ENCODE results near the gene CCNJ.
A peak's percentile ranks its signal among the peaks of the same experiment; 100 is the strongest.
"Not testable (repeated sequence)": the region's sequence is repeated elsewhere in the genome, so short reads cannot be mapped to it uniquely, and the experiment has no call there.

CCNJ gene

GRCh38 chr10:96044736-96045135, 1.4 kb downstream of the CCNJ start:
- peak overlapping the region; percentile 89 for H3K4me2 ChIP-seq (ENCODE audit: low read length)
- peak overlapping the region; percentile 82 for H3K4me3 ChIP-seq (ENCODE audit: low read depth, low read length)
- H3K27me3 ChIP-seq (ENCODE audit: control insufficient read depth, insufficient read depth, low read length) = no peaks in the 10 kb centered on the region
- no peaks in the 10 kb centered on the region for H3K9me3 ChIP-seq (ENCODE audit: control insufficient read depth, low read length)
- H2AFZ ChIP-seq = no peak overlapping the region
- no peak for TF ChIP-seq CTCF (IDR thresholded peaks at IDR 0.05)
- H3K79me2 ChIP-seq = peaks cover 2% of the 10 kb centered on the region
- no peaks in the 10 kb centered on the region for H3K36me3 ChIP-seq (ENCODE audit: control insufficient read depth, insufficient read depth, low read length)
- H3K27ac ChIP-seq = no peak overlapping the region
- no peak overlapping the region for H3K9ac ChIP-seq
- H3K4me1 ChIP-seq = peaks cover 2% of the 10 kb centered on the region

DNA sequence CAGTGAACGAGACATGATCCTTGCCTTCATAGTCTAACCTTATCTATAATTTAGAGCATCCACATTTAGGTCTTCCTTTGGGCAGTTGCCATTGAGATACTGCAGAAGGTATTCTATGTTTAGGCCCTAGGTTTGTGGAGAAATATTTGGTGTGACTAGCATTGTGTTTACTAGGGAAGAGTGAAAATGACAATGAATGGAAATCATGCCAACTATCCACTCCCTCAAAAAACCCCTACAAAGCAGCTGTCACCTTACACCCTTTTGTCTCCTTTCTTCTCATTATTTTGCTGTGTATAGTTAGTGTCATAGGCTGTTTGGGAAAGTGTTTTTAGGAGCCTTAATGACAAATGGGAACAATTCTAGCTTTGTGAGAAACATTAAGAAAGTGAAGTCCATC, 3.2 kb downstream of the CCNJ start:
- Histone ChIP-seq H2AFZ (no peak overlapping the region), H3K27me3 (ENCODE audit: control insufficient read depth, insufficient read depth, low read length) (no peaks in the 10 kb centered on the region), H3K79me2 (peaks cover 2% of the 10 kb centered on the region), H3K9me3 (ENCODE audit: control insufficient read depth, low read length) (no peaks in the 10 kb centered on the region), H3K36me3 (ENCODE audit: control insufficient read depth, insufficient read depth, low read length) (no peaks in the 10 kb centered on the region), H3K9ac (no peak overlapping the region), H3K4me1 (peaks cover 2% of the 10 kb centered on the region), H3K27ac (no peak overlapping the region), H3K4me2 (ENCODE audit: low read length) (no peak overlapping the region), H3K4me3 (ENCODE audit: low read depth, low read length) (no peak overlapping the region)
- no peak for TF ChIP-seq CTCF (IDR thresholded peaks at IDR 0.05)

DNA sequence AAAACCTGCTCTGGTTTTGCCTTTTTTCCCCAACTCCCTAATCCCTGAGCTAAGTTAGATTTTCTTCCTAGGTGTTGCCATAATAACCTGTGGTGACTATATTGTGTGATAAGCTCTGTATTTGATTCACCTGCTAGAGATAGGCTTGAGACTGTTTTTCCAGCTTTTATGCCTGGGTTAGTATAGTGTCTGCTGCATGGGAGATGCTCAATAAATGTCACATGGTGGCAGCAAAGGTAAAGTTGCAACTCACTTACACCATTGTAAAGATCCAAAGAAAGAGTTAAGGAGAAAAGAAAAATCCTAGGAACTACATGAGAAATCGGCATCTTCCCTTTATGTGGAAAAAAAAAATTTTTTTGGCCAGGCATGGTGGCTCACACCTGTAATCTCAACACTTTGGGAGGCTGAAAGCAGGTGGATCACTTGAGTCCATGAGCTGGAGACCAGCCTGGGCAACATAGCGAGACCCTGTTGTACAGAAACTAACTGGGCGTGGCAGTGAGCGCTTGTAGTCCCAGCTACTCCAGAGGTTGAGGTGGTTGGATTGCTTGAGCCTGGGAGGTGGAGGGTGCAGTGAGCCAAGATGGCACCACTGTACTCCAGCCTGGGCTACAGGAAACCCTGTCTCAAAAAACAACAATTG, 3.7 kb downstream of the CCNJ start:
- Histone ChIP-seq H2AFZ (no peak overlapping the region), H3K4me1 (peaks cover 2% of the 10 kb centered on the region), H3K9ac (no peak overlapping the region), H3K79me2 (peaks cover 2% of the 10 kb centered on the region), H3K27ac (no peak overlapping the region), H3K4me2 (ENCODE audit: low read length) (no peak overlapping the region), H3K36me3 (ENCODE audit: control insufficient read depth, insufficient read depth, low read length) (no peaks in the 10 kb centered on the region), H3K9me3 (ENCODE audit: control insufficient read depth, low read length) (no peaks in the 10 kb centered on the region), H3K27me3 (ENCODE audit: control insufficient read depth, insufficient read depth, low read length) (no peaks in the 10 kb centered on the region), H3K4me3 (ENCODE audit: low read depth, low read length) (no peak overlapping the region)
- no peak for TF ChIP-seq CTCF (IDR thresholded peaks at IDR 0.05)

- H2AFZ ChIP-seq; H3K27ac ChIP-seq; H3K36me3 ChIP-seq (ENCODE audit: control insufficient read depth, insufficient read depth, low read length); H3K4me2 ChIP-seq (ENCODE audit: low read length); H3K4me3 ChIP-seq (ENCODE audit: low read depth, low read length); H3K4me1 ChIP-seq; H3K9me3 ChIP-seq (ENCODE audit: control insufficient read depth, low read length); H3K27me3 ChIP-seq (ENCODE audit: control insufficient read depth, insufficient read depth, low read length); H3K79me2 ChIP-seq; H3K9ac ChIP-seq: not testable (repeated sequence)
Observed at GRCh38 chr10:96047925-96048324, 4.5 kb downstream of the CCNJ start.

GRCh38 chr10:96049340-96049739, 6.0 kb downstream of the CCNJ start:
- Histone ChIP-seq H3K4me1 (peaks cover 2% of the 10 kb centered on the region), H3K9me3 (ENCODE audit: control insufficient read depth, low read length) (no peaks in the 10 kb centered on the region), H3K9ac (no peak overlapping the region), H3K27ac (no peak overlapping the region), H3K4me2 (ENCODE audit: low read length) (no peak overlapping the region), H2AFZ (no peak overlapping the region), H3K36me3 (ENCODE audit: control insufficient read depth, insufficient read depth, low read length) (no peaks in the 10 kb centered on the region), H3K79me2 (peaks cover 4% of the 10 kb centered on the region), H3K4me3 (ENCODE audit: low read depth, low read length) (no peak overlapping the region), H3K27me3 (ENCODE audit: control insufficient read depth, insufficient read depth, low read length) (no peaks in the 10 kb centered on the region)
- TF ChIP-seq CTCF (IDR thresholded peaks at IDR 0.05) = no peak

Measured in parathyroid adenoma (tissue), 2 donors.